ENCODE measurements around the gene CABLES2. TPM values are rescaled to one million over a fixed set of nuclear protein-coding genes. Genes with fewer than 3 reads are reported as not detected.

Gene CABLES2
- total and polyA plus RNA-seq, 8 donors: 1.4 to 2.9 (median 1.9) TPM

DNA sequence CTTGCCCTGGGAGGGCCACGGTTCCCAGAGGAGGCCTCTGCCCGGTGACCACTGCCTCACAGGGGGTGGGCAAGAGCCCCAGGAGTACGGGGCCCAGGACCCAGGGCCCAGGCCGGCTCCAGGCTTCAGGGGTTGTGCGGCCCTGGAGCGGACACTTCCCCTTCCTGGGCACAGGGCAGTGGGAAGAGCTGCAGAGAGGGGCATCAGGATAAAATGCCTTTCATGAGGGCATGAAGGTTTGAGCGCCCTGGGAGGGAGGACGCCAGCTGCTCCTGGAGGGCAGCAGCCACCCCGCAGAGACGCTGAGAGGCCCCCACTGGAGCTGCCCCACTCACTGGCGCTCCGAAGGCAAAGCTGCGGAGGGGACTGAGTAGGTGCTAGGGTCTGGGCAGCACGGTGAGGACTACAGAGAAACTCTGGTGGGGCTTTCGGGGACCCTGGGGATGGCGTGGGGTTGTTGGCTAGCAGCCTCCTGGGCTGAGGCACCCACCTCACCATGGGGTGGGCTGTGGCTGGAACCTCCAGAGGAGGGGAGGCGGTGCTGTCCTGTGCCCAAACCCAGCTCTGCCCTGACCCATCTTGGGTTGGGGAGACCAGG lies 50.4 kb downstream of the CABLES2 start:
- WGBS, 2 donors: 78 to 79% methylated on average over 17 of the region's 17 CpGs
- FAIRE-seq (no peak), ATAC-seq (peak in 1 of 4 donors; percentile 2), DNase-seq (peak in 2 of 6 donors; percentile 25 to 56)
- H3K9me3 ChIP-seq: no peaks in the 10 kb centered on the region
- TF ChIP-seq, protein P1, sequence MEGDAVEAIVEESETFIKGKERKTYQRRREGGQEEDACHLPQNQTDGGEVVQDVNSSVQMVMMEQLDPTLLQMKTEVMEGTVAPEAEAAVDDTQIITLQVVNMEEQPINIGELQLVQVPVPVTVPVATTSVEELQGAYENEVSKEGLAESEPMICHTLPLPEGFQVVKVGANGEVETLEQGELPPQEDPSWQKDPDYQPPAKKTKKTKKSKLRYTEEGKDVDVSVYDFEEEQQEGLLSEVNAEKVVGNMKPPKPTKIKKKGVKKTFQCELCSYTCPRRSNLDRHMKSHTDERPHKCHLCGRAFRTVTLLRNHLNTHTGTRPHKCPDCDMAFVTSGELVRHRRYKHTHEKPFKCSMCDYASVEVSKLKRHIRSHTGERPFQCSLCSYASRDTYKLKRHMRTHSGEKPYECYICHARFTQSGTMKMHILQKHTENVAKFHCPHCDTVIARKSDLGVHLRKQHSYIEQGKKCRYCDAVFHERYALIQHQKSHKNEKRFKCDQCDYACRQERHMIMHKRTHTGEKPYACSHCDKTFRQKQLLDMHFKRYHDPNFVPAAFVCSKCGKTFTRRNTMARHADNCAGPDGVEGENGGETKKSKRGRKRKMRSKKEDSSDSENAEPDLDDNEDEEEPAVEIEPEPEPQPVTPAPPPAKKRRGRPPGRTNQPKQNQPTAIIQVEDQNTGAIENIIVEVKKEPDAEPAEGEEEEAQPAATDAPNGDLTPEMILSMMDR (IDR thresholded peaks at IDR 0.05): no peak
- peak overlapping the region; percentile 17 to 62 (median 60) for H3K27ac ChIP-seq
- intact Hi-C loops (cut with DNase I): no loop called here
- no peaks in the 10 kb centered on the region for H3K27me3 ChIP-seq
- H3K36me3 ChIP-seq: peaks cover 0 to 3% (median 0%) of the 10 kb centered on the region in 3 donors
- peaks cover 0 to 13% (median 3%) of the 10 kb centered on the region in 3 donors for H3K4me1 ChIP-seq
- H3K4me3 ChIP-seq: no peak overlapping the region

DNA sequence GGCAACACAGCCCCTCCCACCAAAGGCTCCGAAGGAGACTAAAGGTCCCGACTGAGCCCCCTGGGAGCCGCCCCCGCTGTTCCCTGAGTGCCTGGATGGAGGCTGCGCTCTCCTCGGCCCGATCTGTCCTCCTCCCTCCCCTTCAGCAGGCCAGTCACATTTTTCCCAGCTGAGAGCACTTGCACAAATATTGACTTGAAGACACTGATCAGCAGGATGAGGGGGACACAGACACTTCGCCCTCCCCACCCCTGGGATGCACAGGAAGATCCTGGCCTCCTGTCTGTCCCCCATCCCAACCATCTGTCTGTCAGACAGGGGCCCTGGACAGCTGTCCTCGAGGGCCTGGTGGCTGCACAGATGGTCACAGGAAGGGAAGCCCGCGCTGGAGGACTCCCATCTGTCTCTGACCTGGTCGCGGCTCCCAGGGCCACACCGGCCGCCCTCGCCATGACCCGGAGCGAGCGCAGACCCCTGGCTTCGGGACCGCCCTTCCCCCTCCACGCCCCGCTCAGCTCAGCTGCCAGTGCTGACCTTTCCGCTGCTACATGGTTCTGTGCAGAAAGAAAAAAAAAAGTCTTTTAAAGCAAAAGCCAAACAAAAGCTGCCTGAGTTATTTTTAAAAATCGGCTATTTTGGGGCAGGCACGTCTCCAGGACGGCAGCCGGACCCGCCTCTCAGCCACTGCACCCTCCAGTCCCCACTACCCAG lies 51.1 kb downstream of the CABLES2 start:
- peak; percentile 4 to 49 (median 36) for ATAC-seq
- TF ChIP-seq, protein P1 (IDR thresholded peaks at IDR 0.05): no peak
- intact Hi-C loops (cut with DNase I): no loop called here
- WGBS, 2 donors: 70 to 71% methylated on average over 29 of the region's 29 CpGs
- H3K36me3 ChIP-seq: peaks cover 0 to 9% (median 3%) of the 10 kb centered on the region in 3 donors
- H3K27ac ChIP-seq: peak overlapping the region; percentile 31 to 62 (median 60)
- FAIRE-seq: no peak
- peak in 2 of 6 donors; percentile 40 to 77 for DNase-seq
- peaks cover 0 to 13% (median 3%) of the 10 kb centered on the region in 3 donors for H3K4me1 ChIP-seq
- H3K27me3 ChIP-seq: no peaks in the 10 kb centered on the region
- H3K4me3 ChIP-seq: no peak overlapping the region
- no peaks in the 10 kb centered on the region for H3K9me3 ChIP-seq

DNA sequence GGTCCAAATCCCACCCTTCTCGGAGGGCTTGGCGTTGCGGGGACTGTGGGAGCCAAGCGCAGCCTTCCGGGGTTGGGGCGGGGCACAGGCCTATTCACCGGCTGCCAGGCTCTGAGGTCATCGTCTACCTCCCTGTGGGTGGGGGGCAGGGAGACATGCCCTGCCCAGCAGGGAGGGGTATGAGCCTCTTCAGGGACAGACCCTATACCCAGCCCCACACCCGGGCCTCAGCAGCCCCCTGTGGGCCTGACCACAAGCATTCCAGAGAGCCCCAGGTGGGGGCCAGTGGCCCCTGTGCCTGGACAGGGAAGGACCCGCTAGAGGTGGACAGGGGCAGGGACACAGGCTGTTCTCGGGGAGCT lies 51.6 kb downstream of the CABLES2 start:
- peaks cover 0 to 13% (median 3%) of the 10 kb centered on the region in 3 donors for H3K4me1 ChIP-seq
- H3K27me3 ChIP-seq: no peaks in the 10 kb centered on the region
- H3K9me3 ChIP-seq: no peaks in the 10 kb centered on the region
- DNase-seq (peak in 2 of 6 donors; percentile 53 to 64), FAIRE-seq (no peak), ATAC-seq (peak; percentile 41 to 69 (median 64))
- H3K36me3 ChIP-seq: peaks cover 0 to 11% (median 6%) of the 10 kb centered on the region in 3 donors
- TF ChIP-seq, protein P1 (IDR thresholded peaks at IDR 0.05): no peak
- peak overlapping the region; percentile 31 to 62 (median 60) for H3K27ac ChIP-seq
- intact Hi-C loops (cut with DNase I): no loop called here
- H3K4me3 ChIP-seq: no peak overlapping the region
- 47 to 49% methylated on average over 11 of the region's 11 CpGs for WGBS, 2 donors

DNA sequence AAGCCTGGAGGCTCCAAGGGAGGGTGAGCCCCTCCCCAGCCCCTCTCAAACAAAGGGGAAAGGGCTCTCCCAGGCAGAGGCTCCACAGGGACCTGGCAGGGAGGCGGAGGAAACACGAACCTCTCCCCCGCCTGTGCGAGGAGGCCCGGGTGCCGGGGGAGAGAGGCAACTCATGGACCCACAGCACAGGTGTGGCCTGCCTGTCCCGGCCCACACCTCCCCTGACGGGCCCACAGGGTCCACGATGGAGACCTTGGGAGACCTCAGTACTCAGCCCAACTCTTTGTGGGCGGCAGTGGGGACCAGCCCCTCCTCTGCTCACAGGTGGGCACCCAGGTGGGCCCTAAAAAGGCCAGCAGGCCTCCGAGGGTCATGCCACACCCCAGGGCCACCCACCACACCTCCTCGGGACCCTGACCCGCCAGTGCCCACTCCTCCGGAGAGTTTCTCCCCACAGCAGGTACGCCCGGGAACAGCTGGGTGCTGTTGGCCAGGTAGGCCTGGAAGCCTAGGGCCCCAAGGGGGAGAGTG lies 52.2 kb downstream of the CABLES2 start:
- ATAC-seq: no peak
- Histone ChIP-seq H3K4me3 (no peak overlapping the region), H3K9me3 (no peaks in the 10 kb centered on the region), H3K27ac (peak overlapping the region; percentile 31 to 62 (median 60)), H3K27me3 (no peaks in the 10 kb centered on the region), H3K36me3 (peaks cover 0 to 11% (median 6%) of the 10 kb centered on the region in 3 donors), H3K4me1 (peaks cover 0 to 13% (median 3%) of the 10 kb centered on the region in 3 donors)
- FAIRE-seq: no peak
- TF ChIP-seq, protein P1 (IDR thresholded peaks at IDR 0.05): no peak
- 68 to 69% methylated on average over 13 to 16 of the region's 16 CpGs for WGBS, 2 donors
- intact Hi-C loops (cut with DNase I): no loop called here
- DNase-seq: peak in 2 of 6 donors; percentile 21 to 75

All from pancreas (tissue), 10 donors.